Measurements from ENCODE around the gene HCFC1R1.

HCFC1R1 gene

DNA sequence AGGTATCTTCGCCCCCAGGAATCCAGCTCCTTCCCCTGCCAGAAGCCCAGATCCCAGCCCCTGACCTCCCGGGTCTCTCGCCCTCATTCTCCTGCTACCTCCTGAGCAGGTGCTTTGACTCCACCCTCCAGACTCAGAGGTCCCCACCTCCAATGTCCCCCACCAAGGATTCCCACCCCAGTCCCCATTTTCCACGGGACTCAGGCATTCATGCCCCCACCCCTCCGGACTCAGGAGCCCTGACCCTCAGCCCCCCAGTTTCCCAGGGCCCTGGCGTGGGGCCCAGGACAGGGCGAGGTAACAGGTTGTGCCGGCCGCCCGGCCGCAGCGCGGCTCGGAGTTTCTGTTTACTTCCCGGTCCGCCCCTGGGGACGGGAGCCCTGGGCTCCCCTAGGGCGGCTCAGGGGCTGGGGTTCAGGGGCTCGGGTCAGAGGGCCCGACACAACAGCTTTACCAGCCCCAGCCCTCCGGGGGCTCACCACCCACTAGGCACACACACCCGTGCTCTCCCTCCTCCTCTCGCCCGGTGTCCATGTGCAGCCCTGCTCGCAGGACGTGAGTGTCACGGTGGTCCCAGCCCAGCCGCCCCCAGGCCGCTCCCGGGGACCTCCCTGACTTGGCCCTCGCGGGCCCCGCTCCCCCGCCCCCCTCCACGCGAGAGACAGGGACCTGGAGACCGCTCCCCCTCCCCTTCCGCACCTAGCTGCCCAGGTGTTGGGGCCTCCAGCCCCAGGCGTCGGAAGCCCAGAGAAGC is 12.4 kb upstream of the HCFC1R1 start:
- no peak for DNase-seq (ENCODE audit: low read depth in 2 of 2)

GRCh38 chr16:3035289-3035971 is 11.7 kb upstream of the HCFC1R1 start:
- no peak for DNase-seq (ENCODE audit: low read depth in 2 of 2)

GRCh38 chr16:3032624-3033023 is 8.9 kb upstream of the HCFC1R1 start:
- DNase-seq (ENCODE audit: low read depth in 2 of 2), result no peak

DNA sequence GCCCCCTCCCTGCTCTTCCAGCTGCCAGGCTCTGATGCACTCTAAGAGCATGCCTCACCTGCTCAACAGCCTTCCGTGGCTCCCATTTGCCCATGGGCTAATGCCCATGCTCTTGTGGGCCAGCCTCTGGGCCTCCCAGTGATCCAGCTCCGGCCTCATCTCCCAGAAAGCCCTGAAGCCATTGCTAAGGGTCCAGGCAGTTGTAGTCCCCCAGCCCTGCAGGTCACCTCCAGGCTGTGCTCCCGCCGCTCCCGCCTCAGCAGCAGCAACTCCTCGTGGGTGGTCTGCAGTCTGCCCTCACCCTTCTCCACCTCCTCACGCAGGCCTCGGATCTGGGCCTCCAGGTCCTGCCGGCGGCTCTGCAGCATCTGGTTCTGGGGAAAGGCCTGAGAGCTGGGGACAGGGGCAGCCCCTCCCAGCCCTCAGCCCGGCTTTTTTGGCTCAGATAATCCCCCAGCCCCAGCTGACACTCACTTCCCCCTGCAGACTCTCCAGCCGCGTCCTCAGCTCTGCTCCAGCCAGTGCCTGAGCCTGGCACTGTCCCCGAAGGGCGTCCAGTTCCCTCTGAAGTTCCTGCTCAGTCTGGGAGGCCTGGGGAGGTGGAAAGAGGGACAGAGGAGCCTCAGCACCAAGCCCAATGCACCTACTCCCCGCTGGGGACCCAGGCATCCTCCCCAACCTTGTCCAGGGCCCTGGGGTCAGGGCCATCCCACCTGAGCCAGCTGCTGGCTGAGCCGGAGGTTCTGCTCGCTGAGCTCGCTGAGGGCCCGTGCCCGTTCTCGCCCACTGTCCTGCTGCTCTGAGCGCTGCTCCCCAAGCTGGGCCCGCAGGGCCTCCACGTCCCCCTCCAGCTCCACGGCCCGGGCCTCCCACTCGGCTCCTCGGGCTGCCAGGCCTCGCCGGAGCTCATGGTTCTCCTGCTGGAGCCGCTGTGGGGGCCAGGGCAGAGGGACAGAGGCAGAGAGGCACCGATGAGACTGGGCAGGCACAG is 6.8 kb upstream of the HCFC1R1 start:
- DNase-seq (ENCODE audit: low read depth in 2 of 2), result no peak

GRCh38 chr16:3029491-3030221 is 5.9 kb upstream of the HCFC1R1 start:
- DNase-seq (ENCODE audit: low read depth in 2 of 2), result peak in 1 of 2 donors; percentile 36

- DNase-seq (ENCODE audit: low read depth in 2 of 2), result no peak
Observed at GRCh38 chr16:3028716-3029319, 5.1 kb upstream of the HCFC1R1 start.

DNA sequence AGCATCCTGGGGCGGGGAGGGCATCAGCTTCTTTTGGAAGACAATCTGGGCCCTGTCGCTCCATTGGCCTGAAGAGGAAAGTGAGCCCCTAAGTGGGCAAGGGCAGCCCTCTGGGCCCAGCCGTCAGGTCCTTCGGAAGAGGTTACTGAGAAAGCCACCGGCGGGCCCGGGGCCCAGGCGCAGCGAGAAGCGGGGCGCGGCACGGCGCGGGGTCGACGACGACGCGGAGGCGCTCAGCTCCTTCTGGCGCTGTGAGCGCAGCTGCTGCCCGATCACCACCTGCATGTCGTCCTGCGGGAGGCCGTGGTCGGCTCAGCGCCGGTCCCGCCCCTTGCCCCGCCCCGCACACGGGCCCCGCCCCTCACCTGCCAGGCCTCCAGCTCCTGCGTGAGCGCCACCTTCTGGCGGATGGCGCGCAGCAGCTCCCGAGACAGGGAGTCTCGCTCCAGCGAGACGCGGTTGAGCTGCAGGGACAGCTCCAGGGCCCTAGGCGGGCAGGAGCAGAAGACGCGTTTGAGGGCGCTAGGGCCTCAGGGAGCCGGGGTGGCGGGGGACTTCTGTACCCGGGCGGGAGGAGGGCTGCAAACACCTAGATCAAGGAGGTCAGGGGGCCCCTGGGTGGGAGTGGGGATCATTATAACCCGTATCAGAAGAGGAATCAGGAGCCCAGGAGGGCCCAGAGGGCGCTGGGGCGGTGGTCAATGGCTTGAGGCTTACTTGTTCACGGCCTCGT is 4.4 kb upstream of the HCFC1R1 start:
- peak; percentile 79 to 83 for DNase-seq (ENCODE audit: low read depth in 2 of 2)

- no peak for DNase-seq (ENCODE audit: low read depth in 2 of 2)
Observed at GRCh38 chr16:3027489-3027795, 3.7 kb upstream of the HCFC1R1 start.

GRCh38 chr16:3026609-3027488 is 3.1 kb upstream of the HCFC1R1 start:
- DNase-seq (ENCODE audit: low read depth in 2 of 2), result no peak

DNA sequence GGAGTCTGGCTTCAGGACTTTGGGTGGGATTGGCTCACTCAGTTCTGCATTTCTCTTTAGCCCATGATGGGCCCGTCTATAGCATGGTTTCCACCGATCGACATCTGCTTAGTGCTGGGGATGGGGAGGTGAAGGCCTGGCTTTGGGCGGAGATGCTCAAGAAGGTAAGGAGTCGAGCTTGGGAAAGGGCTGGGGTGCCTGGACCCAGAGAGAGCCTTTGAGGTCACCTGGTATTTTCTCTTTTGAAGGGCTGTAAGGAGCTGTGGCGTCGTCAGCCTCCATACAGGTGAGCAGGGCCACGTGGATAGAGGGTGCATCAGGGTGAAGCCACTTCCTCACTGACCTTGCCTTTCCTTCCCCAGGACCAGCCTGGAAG is 2.2 kb upstream of the HCFC1R1 start:
- no peak for DNase-seq (ENCODE audit: low read depth in 2 of 2)

- DNase-seq (ENCODE audit: low read depth in 2 of 2), result no peak
Observed at GRCh38 chr16:3025032-3026002, 1.6 kb upstream of the HCFC1R1 start.

GRCh38 chr16:3023415-3023668 is 400 bp downstream of the HCFC1R1 start:
- no peak for DNase-seq (ENCODE audit: low read depth in 2 of 2)

- DNase-seq (ENCODE audit: low read depth in 2 of 2), result no peak
Observed at GRCh38 chr16:3022684-3023414, 893 bp downstream of the HCFC1R1 start.

DNA sequence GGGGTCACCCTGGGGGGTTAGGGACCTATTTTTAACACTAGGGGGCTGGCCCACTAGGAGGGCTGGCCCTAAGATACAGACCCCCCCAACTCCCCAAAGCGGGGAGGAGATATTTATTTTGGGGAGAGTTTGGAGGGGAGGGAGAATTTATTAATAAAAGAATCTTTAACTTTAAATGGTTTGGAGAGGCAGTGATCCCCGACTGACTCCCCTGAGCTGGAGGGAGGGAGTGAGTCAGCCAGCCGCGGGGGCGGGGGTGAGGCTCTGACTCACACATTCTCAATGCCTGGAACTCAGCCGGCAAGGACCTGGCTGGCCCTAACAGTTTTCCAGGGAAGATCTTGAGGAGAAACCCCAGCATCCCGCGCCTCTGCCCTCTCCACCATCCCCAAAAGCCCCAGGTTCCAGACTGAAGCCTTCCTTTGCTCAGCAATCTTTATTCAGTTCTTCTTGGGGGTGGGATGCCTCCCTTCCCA is 1.5 kb downstream of the HCFC1R1 start:
- DNase-seq (ENCODE audit: low read depth in 2 of 2), result peak; percentile 86 to 88

DNA sequence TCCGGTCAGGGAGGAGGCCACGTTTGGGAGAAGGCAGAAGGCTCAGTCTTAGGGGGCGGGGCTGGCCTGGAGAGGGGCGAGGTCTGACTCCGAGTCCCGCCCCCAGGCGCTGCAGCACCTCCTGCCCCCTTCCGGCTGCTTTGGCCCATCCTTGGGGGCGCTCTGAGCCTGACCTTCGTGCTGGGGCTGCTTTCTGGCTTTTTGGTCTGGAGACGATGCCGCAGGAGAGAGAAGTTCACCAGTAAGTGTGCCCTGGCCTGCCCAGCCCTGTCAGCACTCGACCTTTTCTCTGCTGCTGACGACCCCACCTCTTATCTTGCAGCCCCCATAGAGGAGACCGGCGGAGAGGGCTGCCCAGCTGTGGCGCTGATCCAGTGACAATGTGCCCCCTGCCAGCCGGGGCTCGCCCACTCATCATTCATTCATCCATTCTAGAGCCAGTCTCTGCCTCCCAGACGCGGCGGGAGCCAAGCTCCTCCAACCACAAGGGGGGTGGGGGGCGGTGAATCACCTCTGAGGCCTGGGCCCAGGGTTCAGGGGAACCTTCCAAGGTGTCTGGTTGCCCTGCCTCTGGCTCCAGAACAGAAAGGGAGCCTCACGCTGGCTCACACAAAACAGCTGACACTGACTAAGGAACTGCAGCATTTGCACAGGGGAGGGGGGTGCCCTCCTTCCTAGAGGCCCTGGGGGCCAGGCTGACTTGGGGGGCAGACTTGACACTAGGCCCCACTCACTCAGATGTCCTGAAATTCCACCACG is 2.1 kb downstream of the HCFC1R1 start:
- peak; percentile 84 to 88 for DNase-seq (ENCODE audit: low read depth in 2 of 2)

GRCh38 chr16:3020604-3021448 is 2.9 kb downstream of the HCFC1R1 start:
- no peak for DNase-seq (ENCODE audit: low read depth in 2 of 2)
